Activated T-cell treated with anti-CD3 and anti-CD28 coated beads for 48 hours (primary cell): ENCODE measurements around the gene MYH3.

Source experiments
- DNase-seq: peaks from one replicate; pipeline ENCODE4 v3.0.0-alpha.2; 2020; ENCODE audit warnings: low read depth

Gene MYH3

DNA sequence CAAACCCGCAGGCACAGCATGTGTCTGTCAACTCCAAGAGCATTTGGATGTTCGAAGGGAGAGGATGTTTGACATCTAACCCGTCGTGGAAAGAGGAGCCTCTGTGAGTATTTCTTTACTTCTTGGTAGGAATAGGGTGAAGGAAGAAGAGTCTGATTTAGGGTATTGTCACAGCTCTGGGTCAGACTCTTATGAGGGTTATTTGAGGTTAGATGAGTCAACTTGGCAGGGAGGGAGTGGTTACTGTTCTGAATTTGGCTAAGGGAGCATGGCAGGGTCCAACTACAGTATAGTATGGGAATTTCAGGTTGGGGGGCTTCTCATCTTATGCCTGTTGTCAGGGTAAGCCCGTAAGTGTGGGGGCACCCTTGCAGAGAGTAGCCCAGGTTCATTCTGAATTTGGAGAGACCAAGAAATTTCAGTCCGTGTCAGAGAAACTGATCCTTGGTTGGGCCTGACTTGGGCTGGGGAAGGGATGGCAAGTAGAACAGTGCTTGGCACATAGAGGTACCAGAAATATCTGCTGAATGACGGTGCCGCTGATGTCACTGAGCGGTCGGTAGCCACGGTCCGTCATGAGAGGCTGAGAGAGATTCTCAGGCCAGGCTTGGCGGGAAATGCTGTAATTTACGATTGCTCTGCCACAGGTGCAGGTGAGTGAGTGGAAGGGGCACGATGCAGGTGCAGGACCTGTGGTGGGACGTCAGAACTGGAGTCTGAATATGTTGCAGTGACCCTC is 43.2 kb downstream of the MYH3 start:
- no peak for DNase-seq

GRCh38 chr17:10612957-10613744 is 44.0 kb downstream of the MYH3 start:
- DNase-seq, result no peak

- DNase-seq, result no peak
Observed at GRCh38 chr17:10610884-10611283, 46.2 kb downstream of the MYH3 start.

GRCh38 chr17:10608244-10608643 is 48.9 kb downstream of the MYH3 start:
- no peak for DNase-seq

DNA sequence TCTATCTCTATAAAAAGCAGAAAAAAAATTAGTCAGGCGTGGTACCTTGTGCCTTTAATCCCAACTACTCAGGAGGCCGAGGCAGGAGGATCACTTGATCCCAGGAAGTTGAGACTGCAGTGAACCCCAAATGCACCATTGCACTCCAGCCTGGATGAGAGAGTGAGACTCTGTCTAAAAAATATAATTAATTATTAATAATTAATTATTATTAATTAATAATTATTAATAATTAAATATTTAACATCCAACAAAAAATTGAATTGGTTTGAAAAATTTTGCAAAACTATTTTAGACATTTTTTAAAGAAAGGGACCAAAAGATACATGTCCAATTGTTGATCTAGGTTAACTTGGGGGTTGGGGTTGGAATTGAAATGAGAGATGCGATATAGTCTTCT is 51.0 kb downstream of the MYH3 start:
- DNase-seq, result no peak

GRCh38 chr17:10605221-10605783 is 51.8 kb downstream of the MYH3 start:
- no peak for DNase-seq

DNA sequence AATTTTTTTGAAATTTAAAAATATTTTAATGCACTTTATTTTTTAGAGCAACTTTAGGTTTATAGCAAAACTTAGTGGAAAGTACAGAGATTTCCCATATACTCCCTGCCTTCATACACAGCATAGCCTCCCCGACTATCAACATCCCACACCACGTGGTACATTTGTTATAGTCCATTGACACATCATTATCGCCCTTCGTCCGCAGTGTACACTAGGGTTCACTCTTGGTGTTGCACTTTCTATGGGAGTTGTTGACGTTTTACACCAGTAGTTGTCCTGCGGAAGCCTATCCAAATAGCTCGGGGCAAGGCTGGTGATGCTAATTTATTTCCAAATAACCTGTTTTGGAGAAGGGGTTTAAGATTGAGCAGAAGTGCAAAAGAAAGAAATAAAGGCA is 52.6 kb downstream of the MYH3 start:
- DNase-seq, result no peak

DNA sequence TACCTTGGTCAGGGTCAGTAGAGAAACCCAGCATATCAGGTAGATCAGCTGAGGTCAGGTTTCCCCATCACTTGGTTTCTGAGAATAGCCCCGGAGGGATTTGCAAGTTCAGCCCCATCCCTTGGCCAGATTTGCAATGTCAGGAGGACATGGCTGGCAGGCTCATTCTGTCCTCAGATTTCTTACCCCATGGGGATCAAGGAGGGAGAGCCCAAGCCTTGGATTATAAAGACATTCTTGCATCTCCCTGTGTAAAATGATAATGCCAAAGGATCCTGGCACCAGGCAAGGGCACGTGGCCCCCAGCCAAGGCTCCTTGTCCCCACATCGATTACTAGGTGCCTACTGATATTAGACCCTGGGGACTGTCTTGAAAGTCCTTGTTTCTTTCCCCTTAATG is 53.2 kb downstream of the MYH3 start:
- DNase-seq, result no peak

DNA sequence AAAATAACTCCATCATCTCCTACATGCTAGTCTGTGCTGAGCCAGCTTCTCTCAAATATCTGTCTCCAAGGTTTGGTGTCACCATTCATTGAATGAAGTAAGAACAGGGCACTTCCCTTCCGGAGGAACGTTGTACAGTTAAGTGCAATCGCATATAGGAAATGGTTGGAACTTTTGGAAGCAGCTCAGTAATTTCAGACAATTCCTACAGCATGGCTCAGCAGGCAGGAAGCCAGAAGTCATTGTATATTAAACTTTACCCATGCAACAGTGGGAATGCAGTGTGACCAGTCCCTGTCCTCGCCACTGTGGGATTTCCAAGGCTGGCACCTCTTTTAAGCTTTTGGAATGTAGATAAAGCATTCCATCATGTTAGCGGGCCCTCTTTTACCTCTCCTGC is 56.5 kb downstream of the MYH3 start:
- no peak for DNase-seq

DNA sequence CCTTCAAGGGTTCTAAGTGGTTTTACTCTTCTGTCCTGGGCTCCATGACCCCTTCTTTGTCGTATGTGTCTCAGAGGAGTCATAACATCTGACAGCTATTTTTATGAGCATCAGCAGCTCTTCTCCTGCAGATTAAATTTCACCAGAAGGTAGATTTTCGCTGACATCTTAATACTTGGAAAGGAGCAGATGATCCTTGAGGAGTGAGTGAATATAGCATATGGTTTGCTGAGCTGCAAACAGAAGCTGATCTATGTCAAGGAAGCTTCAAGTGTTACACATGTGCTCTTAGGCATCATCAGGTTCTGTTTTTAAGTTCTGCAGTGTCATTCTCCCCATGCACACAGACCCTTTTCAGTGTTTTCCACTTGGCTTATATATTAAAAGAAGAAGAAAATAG is 58.5 kb downstream of the MYH3 start:
- no peak for DNase-seq

DNA sequence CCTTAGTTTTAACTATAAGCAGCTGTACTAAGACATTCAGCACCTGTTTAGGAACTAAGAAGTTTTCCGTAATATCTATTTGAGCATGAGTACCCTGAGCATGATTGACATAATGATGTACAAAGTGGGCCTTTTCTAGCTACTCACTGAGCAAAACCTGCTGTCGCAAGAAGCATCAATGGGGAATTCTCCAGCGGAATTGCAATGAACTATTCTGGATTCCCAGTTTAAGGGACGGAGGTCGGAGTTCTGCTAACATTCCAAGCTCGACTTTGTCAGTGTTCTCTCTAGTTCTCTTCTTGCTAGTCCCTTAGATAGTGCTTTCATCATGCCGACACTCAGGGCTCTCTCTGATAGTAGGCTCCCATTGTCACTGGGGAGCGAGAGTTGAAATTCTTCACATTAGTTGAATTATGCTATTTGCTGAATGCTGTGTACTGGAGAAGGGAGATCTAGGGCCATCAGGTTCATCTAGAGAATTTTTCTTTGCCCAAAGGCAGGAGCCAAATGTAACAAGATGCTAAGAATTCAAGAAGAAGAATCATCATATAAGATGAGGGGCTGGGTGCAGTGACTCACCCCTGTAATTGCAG is 67.5 kb downstream of the MYH3 start:
- DNase-seq, result no peak

DNA sequence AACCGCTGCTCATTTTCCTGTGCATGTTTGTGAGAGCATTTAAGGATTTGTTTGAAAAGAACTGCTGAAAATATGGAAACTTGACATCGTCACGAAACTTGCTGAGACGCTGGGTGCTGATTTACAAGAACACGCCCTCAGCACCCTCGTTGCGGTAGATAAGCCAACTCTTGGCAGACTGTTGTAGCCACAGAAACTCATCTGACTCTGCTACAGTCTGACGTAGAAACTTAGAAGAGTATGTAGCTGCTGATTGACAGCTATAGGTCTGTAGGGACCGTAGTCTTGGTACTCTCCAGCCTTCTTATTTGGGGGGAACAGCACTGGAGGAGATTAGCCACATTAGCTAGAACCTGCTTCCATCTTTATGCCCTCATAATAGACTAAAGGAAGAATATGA is 71.6 kb downstream of the MYH3 start:
- DNase-seq, result no peak

GRCh38 chr17:10583834-10584233 is 73.3 kb downstream of the MYH3 start:
- no peak for DNase-seq

GRCh38 chr17:10579270-10579669 is 77.8 kb downstream of the MYH3 start:
- DNase-seq, result no peak
